Measurements from ENCODE around the gene TNFRSF11A.

GRCh38 chr18:62426191-62426488, 101.0 kb downstream of the TNFRSF11A start:
- no peak for TF ChIP-seq POLR2A (IDR thresholded peaks at IDR 0.05; ENCODE audit: borderline replicate concordance, extremely low read depth, insufficient read depth, insufficient read length)
- TF ChIP-seq EZH2 (IDR thresholded peaks at IDR 0.05): no peak
- no peak for TF ChIP-seq SP1 (IDR thresholded peaks at IDR 0.05; ENCODE audit: low read depth)
- TF ChIP-seq CBX3 (IDR thresholded peaks at IDR 0.05; ENCODE audit: low read depth): no peak
- TF ChIP-seq ZBTB33 (IDR thresholded peaks at IDR 0.05; ENCODE audit: extremely low read depth, insufficient replicate concordance, low read length): no peak

All from HCT116 (cell line).